Measurements from ENCODE around the gene LAMA2.

LAMA2 gene

GRCh38 chr6:128892079-128892478, 9.1 kb downstream of the LAMA2 start:
- no peak for DNase-seq (ENCODE audit: extremely low read depth, low read depth)
- no peak for TF ChIP-seq CTCF (IDR thresholded peaks at IDR 0.05; ENCODE audit: low read depth, low read length, missing control alignments)

GRCh38 chr6:128899341-128900050, 16.6 kb downstream of the LAMA2 start:
- H3K4me3 ChIP-seq (replicated peaks; ENCODE audit: low read depth, low read length), result no peak overlapping the region
- no peak for TF ChIP-seq CTCF (IDR thresholded peaks at IDR 0.05; ENCODE audit: low read depth, low read length, missing control alignments)
- no peak for DNase-seq (ENCODE audit: extremely low read depth, low read depth)

More at GRCh38 chr6:128892079-128892478, 9.1 kb downstream of the LAMA2 start:
- H3K4me3 ChIP-seq (replicated peaks; ENCODE audit: low read depth, low read length), result no peak overlapping the region

- no peak for DNase-seq (ENCODE audit: extremely low read depth, low read depth)
- no peak overlapping the region for H3K4me3 ChIP-seq (replicated peaks; ENCODE audit: low read depth, low read length)
Observed at GRCh38 chr6:128903715-128904114, 20.8 kb downstream of the LAMA2 start.

GRCh38 chr6:128914051-128914450, 31.1 kb downstream of the LAMA2 start:
- no peak for TF ChIP-seq CTCF (IDR thresholded peaks at IDR 0.05; ENCODE audit: low read depth, low read length, missing control alignments)
- no peak for DNase-seq (ENCODE audit: extremely low read depth, low read depth)
- H3K4me3 ChIP-seq (replicated peaks; ENCODE audit: low read depth, low read length), result no peak overlapping the region

More at GRCh38 chr6:128903715-128904114, 20.8 kb downstream of the LAMA2 start:
- no peak for TF ChIP-seq CTCF (IDR thresholded peaks at IDR 0.05; ENCODE audit: low read depth, low read length, missing control alignments)

GRCh38 chr6:128918886-128919285, 35.9 kb downstream of the LAMA2 start:
- no peak overlapping the region for H3K4me3 ChIP-seq (replicated peaks; ENCODE audit: low read depth, low read length)
- no peak for DNase-seq (ENCODE audit: extremely low read depth, low read depth)
- TF ChIP-seq CTCF (IDR thresholded peaks at IDR 0.05; ENCODE audit: low read depth, low read length, missing control alignments), result no peak

GRCh38 chr6:128919412-128920180, 36.7 kb downstream of the LAMA2 start:
- no peak overlapping the region for H3K4me3 ChIP-seq (replicated peaks; ENCODE audit: low read depth, low read length)
- TF ChIP-seq CTCF (IDR thresholded peaks at IDR 0.05; ENCODE audit: low read depth, low read length, missing control alignments), result no peak
- no peak for DNase-seq (ENCODE audit: extremely low read depth, low read depth)

Measured in HFF-Myc (cell line).